GM23338 (cell line): Measurements from ENCODE around the gene PHC1.

Source experiments
- CTCF ChIP-seq, 2 experiments: fragments of 200-600 bp in 1 of 2; sonication (generic) in 1 of 2; conservative IDR thresholded peaks; 2 replicates each; pipeline versions ENCODE4 v1.5.1 to v1.6.1; 2016 to 2017; ENCODE audit warnings: antibody characterized with exemption in 2 of 2, low read depth in 2 of 2, mild to moderate bottlenecking in 2 of 2, moderate library complexity in 1 of 2
- EZH2 ChIP-seq: fragments of 200-600 bp; sonication (generic); IDR thresholded peaks from one replicate; pipeline ENCODE4 v1.8.0; 2017; ENCODE audit warnings: antibody characterized with exemption, mild to moderate bottlenecking, low read depth; ENCODE audit not compliant: unreplicated experiment
- POLR2AphosphoS5 ChIP-seq: IDR thresholded peaks from 2 replicates; pipeline ENCODE4 v1.6.1; 2016; ENCODE audit warnings: antibody characterized with exemption, low read depth
- STAT1 ChIP-seq: IDR thresholded peaks from one replicate; pipeline ENCODE4 v1.6.1; 2016; ENCODE audit warnings: antibody characterized with exemption; ENCODE audit not compliant: unreplicated experiment

- no peak for TF ChIP-seq CTCF (conservative IDR thresholded peaks at IDR 0.05; ENCODE audit: low read depth in 2 of 2)
- no peak for TF ChIP-seq POLR2AphosphoS5
- no peak for TF ChIP-seq EZH2
- no peak for TF ChIP-seq STAT1
Observed at GRCh38 chr12:8970432-8970831, 56.1 kb downstream of the PHC1 start.
